ENCODE data around the gene FAM3C. TPM values are rescaled to one million over a fixed set of nuclear protein-coding genes. Genes with fewer than 3 reads are reported as not detected.

The FAM3C gene
- total RNA-seq, 1 experiment from 2014 or later, result 322 TPM

DNA sequence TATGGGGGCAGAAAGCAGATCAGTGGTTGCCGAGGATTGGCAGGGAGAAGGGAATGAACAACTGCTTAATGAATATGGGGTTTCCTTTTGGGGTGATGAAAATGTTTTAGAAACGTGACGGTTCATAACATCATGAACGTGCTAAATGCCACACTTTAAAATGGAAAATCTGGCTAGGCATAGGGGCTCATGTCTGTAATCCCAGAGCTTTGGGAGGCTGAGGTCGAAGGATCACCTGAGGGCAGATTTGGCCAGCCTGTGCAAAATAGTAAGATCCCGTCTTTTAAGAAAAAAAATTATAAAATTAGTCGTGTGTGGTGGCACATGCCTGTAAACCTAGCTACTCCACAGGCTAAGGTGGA lies 3.1 kb downstream of the FAM3C start (continued):
- TF ChIP-seq CEBPB (IDR thresholded peaks at IDR 0.05; ENCODE audit: low read depth) (no peak), MAX (IDR thresholded peaks at IDR 0.05) (no peak), SP1 (IDR thresholded peaks at IDR 0.05; ENCODE audit: low read depth) (no peak), FOSL1 (IDR thresholded peaks at IDR 0.05; ENCODE audit: low read depth) (no peak), ZBTB33 (IDR thresholded peaks at IDR 0.05; ENCODE audit: extremely low read depth, insufficient replicate concordance, low read length) (no peak), EGR1 (IDR thresholded peaks at IDR 0.05; ENCODE audit: low read depth) (no peak)

DNA sequence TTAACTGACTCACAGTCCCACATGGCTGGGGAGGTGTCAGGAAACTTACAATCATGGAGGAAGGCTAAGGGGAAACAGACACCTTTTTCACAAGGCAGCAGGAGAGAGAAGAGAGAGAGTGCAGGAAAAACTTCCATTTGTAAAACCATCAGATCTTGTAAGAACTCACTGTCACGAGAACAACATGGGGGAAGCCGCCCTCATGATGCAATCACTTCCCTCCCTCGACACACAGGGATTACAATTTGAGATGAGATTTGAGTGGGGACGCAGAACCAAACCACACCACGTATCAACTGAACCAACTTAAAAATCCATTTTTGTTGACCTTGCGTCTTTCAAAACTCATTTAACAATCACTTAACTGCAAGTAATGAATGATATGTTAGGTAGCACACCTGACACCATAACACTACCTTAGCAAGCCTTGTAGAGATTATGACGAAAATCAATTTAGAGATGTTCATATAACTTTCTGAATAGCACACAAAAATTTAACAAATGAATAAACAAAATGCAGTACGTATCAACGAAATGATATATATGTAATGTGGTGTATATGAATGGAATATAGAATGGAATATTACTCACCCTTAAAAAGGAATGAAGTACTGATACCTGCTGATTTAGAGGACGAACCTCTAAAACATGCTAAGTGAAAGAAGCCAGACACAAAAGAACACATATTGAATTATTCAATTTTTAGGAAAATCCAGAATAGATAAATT lies 3.7 kb downstream of the FAM3C start:
- H3K27ac ChIP-seq (ENCODE audit: low read depth, low read length), result no peak overlapping the region
- BruUV-seq (replicated peaks), result no TSS peak
- H3K27me3 ChIP-seq (ENCODE audit: insufficient read depth, low read length), result no peaks in the 10 kb centered on the region
- DNase-seq (ENCODE audit: low read depth, low spot score), result no peak
- no peak overlapping the region for H2AFZ ChIP-seq (ENCODE audit: low read depth, low read length, poor library complexity, severe bottlenecking)
- ChIA-PET POLR2A (no interaction called here), CTCF (no interaction called here), RAD21 (ENCODE audit: low non-redundant PET in 1 of 2, low total read pairs in 2 of 2, uncharacterized antibody in 2 of 2, unreplicated experiment in 2 of 2) (no interaction called here)
- no peak overlapping the region for H3K9ac ChIP-seq (ENCODE audit: low read length)
- H3K4me3 ChIP-seq (replicated peaks in 1 of 2; ENCODE audit: low read depth in 1 of 2, low read length in 2 of 2), result no peak overlapping the region
- intact Hi-C loops (cut with micrococcal nuclease), result no loop called here
- H4K20me1 ChIP-seq (ENCODE audit: insufficient read depth), result peaks cover 55% of the 10 kb centered on the region
- TF ChIP-seq MAX (IDR thresholded peaks at IDR 0.05) (peak; percentile 16; the same call in 1 of the 2 replicates), YY1 (IDR thresholded peaks at IDR 0.05; ENCODE audit: extremely low read depth, insufficient replicate concordance, low read depth, low read length) (no peak), EZH2phosphoT487 (IDR thresholded peaks at IDR 0.05; ENCODE audit: borderline replicate concordance) (no peak), ZFX (IDR thresholded peaks at IDR 0.05) (no peak), CEBPB (IDR thresholded peaks at IDR 0.05; ENCODE audit: low read depth) (no peak), POLR2AphosphoS5 (IDR thresholded peaks at IDR 0.05; ENCODE audit: low read depth, low read length) (0 out of 2 replicates have a peak, but pooled peaks have one; percentile 9), JUND (IDR thresholded peaks at IDR 0.05) (0 out of 2 replicates have a peak, but pooled peaks have one; percentile 10)
- peaks cover 6 to 45% of the 10 kb centered on the region in 2 experiments; a peak in 2 of 4 replicates for H3K36me3 ChIP-seq (ENCODE audit: control insufficient read depth in 1 of 2, insufficient read depth in 2 of 2, low read length in 2 of 2)
- ATAC-seq, result no peak
- no peaks in the 10 kb centered on the region for H3K9me3 ChIP-seq (ENCODE audit: control insufficient read depth in 1 of 2, insufficient read depth in 1 of 2, low read depth in 1 of 2, low read length in 2 of 2)
- peaks cover 37 to 86% of the 10 kb centered on the region in 2 experiments for H3K4me1 ChIP-seq (ENCODE audit: control insufficient read depth in 1 of 2, insufficient read depth in 2 of 2, low read length in 2 of 2)
- no peaks in the 10 kb centered on the region for H3K9me2 ChIP-seq (ENCODE audit: insufficient read depth)
- peaks cover 86% of the 10 kb centered on the region for H3K79me2 ChIP-seq (ENCODE audit: insufficient read depth, low read length)
- H3K4me2 ChIP-seq (ENCODE audit: low read length), result peak overlapping the region; percentile 29
